HG03135 (cell line): Measurements from ENCODE around the gene SH3RF1.
"Not testable (repeated sequence)": the region's sequence is repeated elsewhere in the genome, so short reads cannot be mapped to it uniquely, and the experiment has no call there.

ENCODE experiments used
- ATAC-seq: cut with Tn5 transposase; IDR thresholded peaks from one replicate; pipeline ENCODE4 v1.9.1; 2021; ENCODE audit warnings: mild to moderate bottlenecking, moderate library complexity; ENCODE audit not compliant: unreplicated experiment

Gene SH3RF1

GRCh38 chr4:169229571-169230028 lies 41.2 kb downstream of the SH3RF1 start:
- ATAC-seq, result no peak

DNA sequence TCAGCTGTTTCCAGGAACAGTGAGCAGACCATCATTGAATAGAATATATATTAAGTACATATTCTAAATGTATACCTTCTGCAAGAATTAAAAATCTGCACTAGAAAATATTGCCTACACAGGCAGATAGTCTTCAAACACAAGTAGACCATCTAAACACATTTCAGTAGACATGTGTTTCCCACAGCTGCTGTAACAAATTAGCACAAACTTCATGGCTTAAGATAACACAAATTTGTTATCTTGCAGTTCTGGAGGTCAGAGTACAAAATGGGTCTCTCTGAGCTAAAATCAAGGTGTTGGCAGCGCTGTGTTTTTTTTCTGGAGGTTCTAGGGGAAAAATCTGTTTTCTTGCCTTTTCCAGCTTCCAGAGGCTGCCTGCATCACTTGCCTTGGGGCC lies 42.7 kb downstream of the SH3RF1 start:
- no peak for ATAC-seq

DNA sequence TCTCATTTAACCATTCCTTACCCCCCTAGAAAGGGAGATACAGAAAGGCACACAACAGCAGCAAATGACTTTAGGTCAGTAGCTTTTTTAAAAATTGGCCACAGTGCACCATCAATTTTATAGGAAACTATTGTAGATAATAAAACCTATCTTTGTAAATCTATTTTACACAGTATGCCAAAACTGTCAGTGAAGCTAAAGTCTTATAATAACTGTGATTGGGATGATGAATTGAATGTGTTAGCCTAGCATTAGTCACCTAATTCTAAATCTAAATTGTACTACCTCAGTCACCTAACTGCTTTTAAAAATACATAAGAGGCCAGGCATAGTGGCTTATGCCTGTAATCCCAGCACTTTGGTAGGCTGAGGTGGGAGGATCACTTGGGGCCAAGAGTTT lies 44.2 kb downstream of the SH3RF1 start:
- ATAC-seq, result no peak

GRCh38 chr4:169225812-169226211 lies 44.9 kb downstream of the SH3RF1 start:
- no peak for ATAC-seq

GRCh38 chr4:169225058-169225751 lies 45.6 kb downstream of the SH3RF1 start:
- ATAC-seq, result no peak

DNA sequence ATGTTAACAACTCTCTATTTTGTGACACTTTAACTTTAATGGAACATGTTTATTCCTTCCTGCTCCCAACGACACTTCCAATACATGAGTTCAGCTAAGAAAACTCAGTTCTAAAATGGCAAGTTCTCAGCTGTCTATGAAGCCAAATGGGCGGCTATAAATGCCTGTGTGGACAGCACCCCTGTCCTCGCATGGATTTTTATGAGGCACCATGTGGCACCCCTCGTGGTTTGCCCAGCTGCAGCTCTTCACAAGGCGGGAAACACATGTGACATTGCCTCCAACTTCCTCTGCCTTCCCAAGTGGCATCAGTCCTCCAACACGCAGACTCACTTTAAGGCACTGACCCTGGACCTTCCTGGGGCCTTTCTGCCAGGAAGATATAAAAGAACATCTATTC lies 48.0 kb downstream of the SH3RF1 start:
- no peak for ATAC-seq

DNA sequence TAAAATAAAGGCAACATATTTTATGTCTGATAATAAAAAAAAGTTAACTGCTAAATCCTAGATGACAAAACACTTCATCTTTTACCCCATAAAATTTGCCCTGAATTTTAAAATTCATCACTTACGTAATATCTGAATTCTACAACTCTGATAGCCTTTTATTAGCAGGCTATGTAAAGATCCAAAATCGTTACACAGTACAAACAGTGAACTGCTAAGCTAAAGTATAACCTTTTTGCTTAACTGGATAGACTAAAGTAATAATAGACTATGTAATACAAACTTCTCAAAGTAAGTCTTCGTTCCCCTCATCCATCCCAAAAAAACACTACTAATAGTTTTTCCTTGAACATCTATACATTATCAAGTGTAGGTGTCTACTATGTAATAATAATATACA lies 49.1 kb downstream of the SH3RF1 start:
- ATAC-seq, result no peak

DNA sequence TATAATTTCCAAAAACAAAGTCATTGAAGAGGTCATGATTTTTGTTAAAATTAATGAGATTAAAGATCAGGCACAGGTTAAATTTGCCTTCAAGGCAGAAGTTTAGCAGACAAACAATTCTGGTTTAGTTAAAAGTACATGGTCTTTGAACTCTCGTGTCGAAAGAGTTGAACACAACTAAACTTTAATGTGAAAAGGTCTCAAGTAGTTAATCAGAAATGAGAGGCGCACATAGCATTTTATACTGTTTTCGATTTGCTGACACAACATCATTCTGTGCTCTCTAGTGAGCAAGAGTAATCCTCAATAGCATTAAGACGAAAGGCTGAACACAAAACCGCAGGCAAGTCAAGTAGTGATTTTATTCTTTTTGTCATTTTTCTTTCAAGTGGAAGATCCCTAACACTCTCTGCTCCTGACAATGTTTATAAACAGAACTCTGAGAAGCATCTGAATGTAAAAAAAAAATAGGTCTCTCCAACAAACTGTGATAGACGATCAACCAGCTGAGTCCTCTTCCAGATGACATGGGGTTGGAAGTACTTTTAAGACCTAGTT lies 49.8 kb downstream of the SH3RF1 start:
- no peak for ATAC-seq

DNA sequence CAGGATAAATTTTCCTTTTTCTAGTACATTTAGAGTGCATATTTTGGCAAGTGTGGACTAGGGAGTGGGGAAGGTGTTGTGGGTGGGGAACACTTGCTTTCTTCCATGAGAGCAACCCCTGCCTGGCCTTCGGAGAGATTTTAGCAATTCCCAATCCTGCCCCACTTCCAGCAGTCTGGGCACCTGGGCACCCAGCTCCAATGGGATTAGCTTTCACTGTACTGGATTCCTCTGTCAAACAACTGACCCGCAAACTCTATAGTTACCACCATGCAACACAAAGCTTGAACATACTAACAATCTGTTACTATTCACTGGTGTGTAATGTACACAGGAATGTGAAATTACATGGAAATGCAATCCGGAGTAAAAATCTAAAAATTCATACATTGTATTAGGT lies 50.3 kb downstream of the SH3RF1 start:
- no peak for ATAC-seq

- ATAC-seq, result no peak
These were observed 51.3 kb downstream of the SH3RF1 start for GRCh38 chr4:169219440-169219839.

DNA sequence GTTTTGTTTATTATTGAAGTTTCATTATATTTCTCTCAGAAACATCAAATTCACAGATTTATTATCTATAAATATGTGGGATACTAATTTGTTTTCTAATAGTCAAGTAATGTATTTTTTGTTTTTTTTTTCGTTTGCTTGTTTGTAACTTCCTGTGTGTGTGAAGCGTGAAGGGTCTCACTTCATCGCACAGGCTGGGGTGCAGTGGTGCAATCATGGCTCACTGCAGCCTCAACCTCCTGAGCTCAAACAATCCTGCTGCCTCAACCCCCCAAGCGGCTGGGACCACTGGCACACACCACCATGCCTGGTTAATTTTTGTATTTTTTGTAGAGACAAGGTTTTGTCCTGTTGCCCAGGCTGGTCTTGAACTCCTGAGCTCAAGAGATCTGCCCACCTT lies 55.1 kb downstream of the SH3RF1 start:
- no peak for ATAC-seq

DNA sequence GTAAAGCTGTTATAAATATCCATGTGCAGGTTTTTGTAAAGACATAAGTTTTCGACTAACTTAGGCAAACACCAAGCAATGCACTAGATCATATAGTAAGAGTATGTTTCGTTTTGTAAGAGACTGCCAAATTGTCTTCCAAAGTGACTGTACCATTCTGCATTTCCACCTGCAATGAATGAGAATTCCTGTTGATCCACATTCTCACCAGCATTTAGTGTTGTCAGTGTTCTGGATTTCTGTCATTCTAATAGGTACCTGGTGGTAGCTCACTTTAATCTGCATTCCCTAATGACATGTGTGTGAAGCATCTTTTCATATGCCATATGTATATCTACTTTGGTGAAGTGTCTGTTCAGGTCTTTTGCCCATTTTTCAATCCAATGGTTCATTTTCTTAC lies 57.8 kb downstream of the SH3RF1 start:
- ATAC-seq, result no peak

- ATAC-seq, result peak; percentile 87
These were observed 60.1 kb downstream of the SH3RF1 start for GRCh38 chr4:169210504-169211118.

DNA sequence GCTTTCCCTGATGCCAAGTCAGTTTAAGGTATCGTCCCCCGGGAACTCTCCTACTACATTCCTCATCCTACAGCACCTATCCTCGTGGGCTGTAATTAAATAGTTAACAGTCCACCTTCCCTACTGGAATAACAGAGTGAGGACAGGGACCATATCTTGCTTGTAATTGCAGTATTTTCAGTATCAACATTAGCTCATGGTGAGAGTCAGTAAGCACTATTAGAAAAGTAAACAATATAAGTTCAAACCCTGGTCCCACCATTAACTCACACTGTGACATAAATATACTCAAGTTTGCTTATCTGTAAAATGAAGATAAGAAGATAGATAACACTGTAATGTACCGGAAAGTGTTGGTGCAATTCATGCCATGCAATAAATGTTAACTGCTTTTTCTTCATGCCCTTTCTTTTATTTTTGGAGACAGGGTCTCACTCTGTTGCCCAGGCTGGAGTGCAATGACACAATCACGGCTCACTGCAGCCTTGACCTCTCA lies 61.3 kb downstream of the SH3RF1 start:
- no peak for ATAC-seq

DNA sequence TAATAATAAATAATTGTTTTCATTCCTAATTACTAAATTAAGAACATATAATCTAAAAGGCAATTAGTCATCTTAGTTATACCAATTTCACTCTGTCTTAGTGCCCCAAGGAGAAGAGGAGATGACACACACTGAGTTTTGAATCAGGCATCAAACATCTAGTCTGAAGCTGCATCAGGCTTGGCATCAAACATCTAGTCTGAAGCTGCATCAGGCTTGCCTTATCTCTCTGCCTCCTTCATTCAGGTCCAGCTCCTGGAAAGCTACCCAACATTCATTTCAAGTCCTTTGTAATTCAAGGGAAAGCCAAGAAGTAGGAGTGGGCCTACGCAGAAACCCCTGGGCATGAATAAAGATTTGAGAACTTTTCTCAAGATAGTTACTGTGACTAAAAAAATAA lies 62.2 kb downstream of the SH3RF1 start:
- ATAC-seq, result no peak

- no peak for ATAC-seq
These were observed 62.7 kb downstream of the SH3RF1 start for GRCh38 chr4:169208090-169208455.

DNA sequence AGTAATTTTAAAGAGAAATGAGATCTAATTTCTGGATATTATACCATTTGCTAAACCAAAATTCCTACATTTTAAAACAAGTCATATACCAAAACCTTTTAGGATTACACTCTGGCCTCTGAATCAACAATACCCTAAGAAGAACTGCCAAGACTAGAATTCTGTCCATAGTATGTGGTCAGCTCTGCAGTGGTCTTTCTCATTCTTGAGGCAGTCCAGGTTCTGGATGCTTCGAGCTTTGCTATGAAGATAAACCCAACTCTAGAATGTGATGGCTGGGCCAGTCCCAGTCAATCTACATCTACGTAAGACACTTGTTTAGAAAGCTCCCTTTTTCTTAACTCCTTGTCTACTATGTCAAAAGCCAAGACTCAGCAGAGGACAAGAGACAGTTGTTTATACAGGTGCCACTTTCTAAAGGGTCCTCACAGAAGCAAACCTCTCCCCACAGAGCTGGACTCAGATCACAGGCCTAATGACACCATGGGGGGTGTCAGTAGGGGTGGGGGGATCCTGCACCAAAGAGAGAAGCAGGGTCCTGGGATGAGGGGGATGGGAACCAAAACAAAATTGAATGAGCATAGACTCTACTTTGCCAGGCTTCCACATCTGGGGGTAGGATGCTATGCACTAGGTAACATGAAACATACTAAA lies 63.2 kb downstream of the SH3RF1 start:
- ATAC-seq, result no peak

DNA sequence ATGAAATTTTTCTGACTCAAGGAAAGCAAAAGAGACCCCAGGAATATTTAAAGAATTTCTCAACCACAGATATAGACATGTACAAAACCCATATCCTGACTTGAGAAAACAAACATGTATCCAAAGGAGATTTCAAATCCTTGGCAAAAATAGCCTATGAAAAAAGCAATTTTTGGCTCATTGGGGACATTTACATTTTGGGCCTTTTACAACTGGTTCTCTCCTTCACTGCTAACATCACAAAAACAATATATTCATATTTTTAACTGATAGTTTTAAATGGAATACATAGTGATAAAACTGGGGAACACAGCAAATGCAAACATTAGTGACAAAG lies 65.0 kb downstream of the SH3RF1 start:
- ATAC-seq, result no peak

DNA sequence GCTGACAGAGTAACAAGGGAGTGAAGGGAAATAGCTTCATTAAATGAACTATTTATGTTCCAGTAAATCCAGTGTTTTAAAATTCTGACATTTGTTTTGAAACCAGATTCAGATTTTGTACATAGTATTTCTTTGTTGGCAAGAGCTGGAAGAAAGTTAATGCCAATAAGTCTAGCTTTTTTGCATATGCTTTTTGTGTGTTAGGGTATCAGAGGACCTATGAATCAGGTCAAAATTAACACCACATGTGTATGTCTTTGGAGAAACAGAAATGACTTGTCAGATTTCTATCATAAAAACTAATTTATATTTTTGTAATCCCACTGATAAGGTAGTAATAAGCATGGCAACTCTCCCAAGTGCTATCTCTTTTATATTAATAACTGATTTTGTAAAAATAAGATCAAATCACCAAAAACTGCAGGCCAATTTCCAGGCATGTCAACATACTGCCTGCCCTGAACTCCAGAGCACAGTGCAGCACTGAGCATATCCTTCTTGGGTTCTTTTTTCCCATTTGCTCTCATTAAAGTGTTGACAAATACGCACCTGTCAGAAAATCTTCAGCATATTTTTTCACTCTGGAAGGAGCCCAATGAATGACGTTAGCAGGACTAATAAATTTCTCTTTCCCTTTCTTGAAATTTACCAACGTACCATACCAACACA lies 65.5 kb downstream of the SH3RF1 start:
- no peak for ATAC-seq

DNA sequence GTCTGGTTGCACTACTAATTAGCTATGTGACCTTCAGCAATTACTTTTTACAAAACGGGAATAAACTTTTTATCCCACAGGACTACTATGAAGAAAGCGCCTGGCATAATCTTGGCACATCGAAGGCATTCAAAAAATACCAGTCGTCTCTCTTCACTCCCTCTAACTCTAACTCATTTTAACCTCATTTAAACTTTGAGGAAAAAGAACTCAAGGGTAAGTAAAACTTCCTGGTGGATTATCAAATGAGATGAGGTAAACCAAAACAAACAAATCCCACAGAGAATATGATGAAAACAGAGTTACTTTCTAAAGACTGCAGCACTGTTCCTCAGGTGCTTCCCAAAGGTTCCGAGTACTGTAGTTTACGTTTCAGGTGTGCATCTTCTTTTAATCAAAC lies 66.9 kb downstream of the SH3RF1 start:
- no peak for ATAC-seq

DNA sequence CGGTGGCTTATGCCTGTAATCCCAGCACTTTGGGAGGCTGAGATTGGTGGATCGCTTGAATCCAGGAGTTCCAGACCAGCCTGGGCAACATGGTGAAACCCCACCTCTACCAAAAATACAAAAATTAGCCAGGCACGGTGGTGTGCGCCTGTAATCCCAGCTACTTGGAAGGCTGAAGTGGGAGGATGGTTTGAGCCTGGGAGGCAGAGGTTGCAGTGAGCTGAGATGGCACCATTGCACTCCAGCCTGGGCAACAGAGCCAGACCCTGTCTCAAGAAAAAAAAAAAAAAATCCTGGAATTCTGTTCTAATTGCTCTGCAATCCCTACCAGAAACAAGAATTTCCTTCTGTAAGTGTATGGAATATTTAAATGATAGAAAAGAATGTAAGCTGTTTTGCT lies 67.5 kb downstream of the SH3RF1 start:
- ATAC-seq, result not testable (repeated sequence)
